Epithelial cell of proximal tubule (primary cell): ENCODE data around the gene PTPN6. TPM values are rescaled to one million over a fixed set of nuclear protein-coding genes. Genes with fewer than 3 reads are reported as not detected.
A peak's percentile ranks its signal among the peaks of the same experiment; 100 is the strongest.

Source experiments
- DNase-seq: peaks from one replicate; pipeline ENCODE4 v3.0.0-alpha.2; 2011; ENCODE audit warnings: low read depth
- H3K4me3 ChIP-seq: 2 replicates; pipeline ENCODE4 v1.5.1; 2011; ENCODE audit warnings: low read depth, mild to moderate bottlenecking, low read length
- total RNA-seq: library from RNA; depleted of rRNA; stranded (reverse); fragments of >200 nt; gene quantifications from 2 replicates; pipeline ENCODE4 v1.2.3, GENCODE V29; 2015
- TF ChIP-seq, protein P1 (sequence below): conservative IDR thresholded peaks from 2 replicates; pipeline ENCODE4 v1.5.1; 2012; ENCODE audit warnings: low read depth, mild to moderate bottlenecking, low read length

PTPN6 gene
- total RNA-seq, 1 donor from 2014 or later, result 37.5 TPM

DNA sequence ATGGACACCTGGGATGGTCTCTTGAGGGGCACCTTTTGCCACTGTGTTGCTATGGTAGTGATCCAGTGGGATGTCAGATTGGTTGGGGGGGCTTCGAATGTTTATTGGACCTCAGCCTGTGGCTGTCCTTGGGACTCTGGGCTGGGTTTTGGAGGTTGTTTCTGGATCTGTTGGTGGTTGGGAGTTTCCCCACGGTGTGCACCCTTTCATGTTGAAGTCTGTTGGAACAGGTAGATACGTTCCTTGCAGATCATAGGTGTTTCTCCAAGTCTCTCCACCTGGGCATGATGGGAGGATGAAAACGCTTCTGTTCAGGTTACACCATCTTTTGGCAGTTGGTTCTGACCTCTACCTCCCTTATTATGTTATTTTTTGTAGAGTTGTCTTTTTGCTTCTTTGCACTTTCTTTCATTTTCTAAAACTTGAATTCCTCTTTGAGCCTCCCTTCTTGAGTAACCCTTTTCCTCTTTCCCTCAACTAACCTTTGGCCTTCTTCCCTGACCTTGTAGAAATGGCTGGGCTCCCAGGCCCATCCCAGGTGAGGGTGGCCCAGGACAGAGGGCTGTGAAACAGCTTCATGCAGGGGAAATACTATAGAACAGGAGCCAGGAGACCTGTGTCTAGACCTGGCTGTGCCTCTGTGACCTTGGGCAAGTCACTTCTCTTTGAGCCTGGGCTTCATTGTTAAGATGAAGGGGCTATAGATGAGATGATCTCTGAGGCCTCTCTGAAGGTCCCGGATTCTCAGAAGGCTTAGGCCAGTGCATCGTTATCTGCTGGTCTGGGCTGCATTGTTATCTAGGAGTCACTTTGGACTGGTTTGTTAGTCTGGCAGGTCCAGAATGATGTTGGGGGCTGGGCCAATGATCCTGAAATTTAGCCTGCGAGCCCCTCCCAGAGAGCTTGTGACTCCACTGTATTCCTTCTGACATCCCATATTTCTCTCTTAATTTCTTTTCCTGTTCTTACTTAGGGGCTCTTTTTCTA is 21.4 kb upstream of the PTPN6 start:
- TF ChIP-seq, protein P1, sequence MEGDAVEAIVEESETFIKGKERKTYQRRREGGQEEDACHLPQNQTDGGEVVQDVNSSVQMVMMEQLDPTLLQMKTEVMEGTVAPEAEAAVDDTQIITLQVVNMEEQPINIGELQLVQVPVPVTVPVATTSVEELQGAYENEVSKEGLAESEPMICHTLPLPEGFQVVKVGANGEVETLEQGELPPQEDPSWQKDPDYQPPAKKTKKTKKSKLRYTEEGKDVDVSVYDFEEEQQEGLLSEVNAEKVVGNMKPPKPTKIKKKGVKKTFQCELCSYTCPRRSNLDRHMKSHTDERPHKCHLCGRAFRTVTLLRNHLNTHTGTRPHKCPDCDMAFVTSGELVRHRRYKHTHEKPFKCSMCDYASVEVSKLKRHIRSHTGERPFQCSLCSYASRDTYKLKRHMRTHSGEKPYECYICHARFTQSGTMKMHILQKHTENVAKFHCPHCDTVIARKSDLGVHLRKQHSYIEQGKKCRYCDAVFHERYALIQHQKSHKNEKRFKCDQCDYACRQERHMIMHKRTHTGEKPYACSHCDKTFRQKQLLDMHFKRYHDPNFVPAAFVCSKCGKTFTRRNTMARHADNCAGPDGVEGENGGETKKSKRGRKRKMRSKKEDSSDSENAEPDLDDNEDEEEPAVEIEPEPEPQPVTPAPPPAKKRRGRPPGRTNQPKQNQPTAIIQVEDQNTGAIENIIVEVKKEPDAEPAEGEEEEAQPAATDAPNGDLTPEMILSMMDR, result no peak
- peak overlapping the region; percentile 78 for H3K4me3 ChIP-seq
- DNase-seq, result no peak

DNA sequence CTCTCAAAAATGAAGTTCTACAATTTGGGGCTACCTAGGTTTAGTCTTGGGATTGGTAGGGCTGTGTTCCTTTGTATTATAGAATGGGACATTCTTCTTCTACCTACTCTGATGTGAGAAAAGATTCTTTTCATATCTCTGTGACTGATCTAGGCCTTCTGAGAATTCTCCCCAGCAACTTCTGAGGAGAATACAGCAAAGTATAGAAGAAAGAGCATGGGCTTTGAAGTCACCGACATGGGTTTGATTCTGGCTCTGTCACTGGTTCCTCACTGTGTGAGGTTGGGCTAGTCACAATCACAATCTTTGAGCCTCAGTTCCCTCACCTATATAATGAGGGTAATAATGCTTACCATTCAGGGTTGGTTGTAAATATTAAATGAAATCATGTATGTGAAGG is 18.4 kb upstream of the PTPN6 start:
- no peak overlapping the region for H3K4me3 ChIP-seq
- TF ChIP-seq, protein P1, result no peak
- DNase-seq, result no peak

DNA sequence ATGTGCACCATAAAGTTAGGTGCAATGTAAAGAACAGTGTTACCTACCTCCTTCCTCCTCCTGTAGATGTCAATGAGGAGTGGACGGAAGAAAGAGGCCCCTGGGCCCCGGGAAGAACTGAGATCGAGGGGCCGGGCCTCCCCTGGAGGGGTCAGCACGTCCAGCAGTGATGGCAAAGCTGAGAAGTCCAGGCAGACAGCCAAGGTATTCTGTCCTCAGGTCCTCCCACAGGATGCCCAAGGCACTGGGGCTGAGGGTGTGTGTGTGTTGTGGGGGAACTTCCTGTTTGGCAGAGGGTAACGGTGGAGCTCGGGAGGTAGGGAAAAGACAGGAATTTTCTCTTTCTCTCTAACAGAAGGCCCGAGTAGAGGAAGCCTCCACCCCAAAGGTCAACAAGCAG is 17.0 kb upstream of the PTPN6 start:
- no peak overlapping the region for H3K4me3 ChIP-seq
- no peak for DNase-seq
- TF ChIP-seq, protein P1, result no peak

DNA sequence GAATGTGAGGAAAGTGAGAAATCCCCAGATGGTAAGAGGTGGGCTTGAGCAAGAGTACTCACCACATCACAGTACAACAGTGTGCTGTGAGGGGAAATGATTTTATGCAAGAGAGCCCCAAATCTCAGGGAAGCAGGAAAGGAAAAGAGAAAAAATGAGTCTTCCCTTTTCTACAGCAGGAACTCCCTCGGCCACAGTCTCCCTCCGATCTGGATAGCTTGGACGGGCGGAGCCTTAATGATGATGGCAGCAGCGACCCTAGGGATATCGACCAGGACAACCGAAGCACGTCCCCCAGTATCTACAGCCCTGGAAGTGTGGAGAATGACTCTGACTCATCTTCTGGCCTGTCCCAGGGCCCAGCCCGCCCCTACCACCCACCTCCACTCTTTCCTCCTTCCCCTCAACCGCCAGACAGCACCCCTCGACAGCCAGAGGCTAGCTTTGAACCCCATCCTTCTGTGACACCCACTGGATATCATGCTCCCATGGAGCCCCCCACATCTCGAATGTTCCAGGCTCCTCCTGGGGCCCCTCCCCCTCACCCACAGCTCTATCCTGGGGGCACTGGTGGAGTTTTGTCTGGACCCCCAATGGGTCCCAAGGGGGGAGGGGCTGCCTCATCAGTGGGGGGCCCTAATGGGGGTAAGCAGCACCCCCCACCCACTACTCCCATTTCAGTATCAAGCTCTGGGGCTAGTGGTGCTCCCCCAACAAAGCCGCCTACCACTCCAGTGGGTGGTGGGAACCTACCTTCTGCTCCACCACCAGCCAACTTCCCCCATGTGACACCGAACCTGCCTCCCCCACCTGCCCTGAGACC is 15.6 kb upstream of the PTPN6 start:
- no peak for DNase-seq
- TF ChIP-seq, protein P1, result no peak
- H3K4me3 ChIP-seq, result no peak overlapping the region

DNA sequence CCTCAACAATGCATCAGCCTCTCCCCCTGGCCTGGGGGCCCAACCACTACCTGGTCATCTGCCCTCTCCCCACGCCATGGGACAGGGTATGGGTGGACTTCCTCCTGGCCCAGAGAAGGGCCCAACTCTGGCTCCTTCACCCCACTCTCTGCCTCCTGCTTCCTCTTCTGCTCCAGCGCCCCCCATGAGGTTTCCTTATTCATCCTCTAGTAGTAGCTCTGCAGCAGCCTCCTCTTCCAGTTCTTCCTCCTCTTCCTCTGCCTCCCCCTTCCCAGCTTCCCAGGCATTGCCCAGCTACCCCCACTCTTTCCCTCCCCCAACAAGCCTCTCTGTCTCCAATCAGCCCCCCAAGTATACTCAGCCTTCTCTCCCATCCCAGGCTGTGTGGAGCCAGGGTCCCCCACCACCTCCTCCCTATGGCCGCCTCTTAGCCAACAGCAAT is 14.9 kb upstream of the PTPN6 start:
- DNase-seq, result no peak
- no peak overlapping the region for H3K4me3 ChIP-seq
- TF ChIP-seq, protein P1, result no peak

DNA sequence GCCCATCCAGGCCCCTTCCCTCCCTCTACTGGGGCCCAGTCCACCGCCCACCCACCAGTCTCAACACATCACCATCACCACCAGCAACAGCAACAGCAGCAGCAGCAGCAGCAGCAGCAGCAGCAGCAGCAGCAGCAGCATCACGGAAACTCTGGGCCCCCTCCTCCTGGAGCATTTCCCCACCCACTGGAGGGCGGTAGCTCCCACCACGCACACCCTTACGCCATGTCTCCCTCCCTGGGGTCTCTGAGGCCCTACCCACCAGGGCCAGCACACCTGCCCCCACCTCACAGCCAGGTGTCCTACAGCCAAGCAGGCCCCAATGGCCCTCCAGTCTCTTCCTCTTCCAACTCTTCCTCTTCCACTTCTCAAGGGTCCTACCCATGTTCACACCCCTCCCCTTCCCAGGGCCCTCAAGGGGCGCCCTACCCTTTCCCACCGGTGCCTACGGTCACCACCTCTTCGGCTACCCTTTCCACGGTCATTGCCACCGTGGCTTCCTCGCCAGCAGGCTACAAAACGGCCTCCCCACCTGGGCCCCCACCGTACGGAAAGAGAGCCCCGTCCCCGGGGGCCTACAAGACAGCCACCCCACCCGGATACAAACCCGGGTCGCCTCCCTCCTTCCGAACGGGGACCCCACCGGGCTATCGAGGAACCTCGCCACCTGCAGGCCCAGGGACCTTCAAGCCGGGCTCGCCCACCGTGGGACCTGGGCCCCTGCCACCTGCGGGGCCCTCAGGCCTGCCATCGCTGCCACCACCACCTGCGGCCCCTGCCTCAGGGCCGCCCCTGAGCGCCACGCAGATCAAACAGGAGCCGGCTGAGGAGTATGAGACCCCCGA is 14.3 kb upstream of the PTPN6 start:
- no peak for DNase-seq
- peak overlapping the region; percentile 68 for H3K4me3 ChIP-seq
- TF ChIP-seq, protein P1, result no peak
